GM08714 (cell line): ENCODE results near the gene ODAPH.

Source experiments
- H3K4me3 ChIP-seq: fragments of 200-500 bp; sonication (Bioruptor generic); 2 replicates; pipeline ENCODE4 v1.5.1; 2014; ENCODE audit warnings: mild to moderate bottlenecking, low read length, inconsistent platforms
- ZNF274 ChIP-seq: IDR thresholded peaks from 2 replicates; pipeline ENCODE4 v1.6.1; 2012; ENCODE audit warnings: mild to moderate bottlenecking, low read depth, low read length

The ODAPH gene

DNA sequence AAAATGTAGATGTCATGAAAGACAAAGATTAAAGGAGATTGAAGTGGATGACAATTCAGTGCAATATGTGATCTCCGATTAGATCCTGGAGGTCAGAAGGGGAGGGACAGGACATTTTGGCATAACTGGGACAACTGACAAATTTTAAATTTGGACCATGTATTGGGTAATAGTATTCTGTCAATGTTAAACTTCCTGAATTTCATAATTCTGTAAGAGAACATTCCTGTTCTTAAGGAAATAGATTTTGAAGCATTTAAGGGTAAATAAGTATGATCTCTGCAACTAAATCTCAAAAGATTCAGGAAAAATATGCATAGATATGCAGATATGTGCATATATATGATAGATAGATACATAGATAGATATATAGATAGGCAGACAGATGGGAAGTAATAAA is 11.0 kb downstream of the ODAPH start:
- TF ChIP-seq ZNF274: no peak
- no peak overlapping the region for H3K4me3 ChIP-seq

DNA sequence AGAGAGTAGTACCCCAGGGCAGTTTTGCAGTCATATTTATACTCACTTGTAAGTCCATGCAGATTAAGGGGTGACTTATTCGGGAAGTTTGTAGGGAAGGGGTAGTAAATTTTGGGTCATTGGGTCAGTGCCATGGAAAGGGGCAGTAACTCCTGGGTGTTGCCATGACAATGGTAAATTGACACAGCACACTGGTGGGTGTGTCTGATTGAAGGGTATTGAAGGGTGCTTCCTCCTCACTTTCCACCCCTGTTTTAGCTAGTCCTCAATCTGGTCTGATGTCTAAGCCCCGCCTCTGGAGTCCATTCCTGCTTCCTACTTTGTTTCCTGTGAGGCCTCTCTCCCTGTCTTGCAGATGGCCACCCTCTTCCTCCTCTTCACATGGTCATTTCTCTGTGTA is 11.9 kb downstream of the ODAPH start:
- TF ChIP-seq ZNF274: no peak
- no peak overlapping the region for H3K4me3 ChIP-seq

DNA sequence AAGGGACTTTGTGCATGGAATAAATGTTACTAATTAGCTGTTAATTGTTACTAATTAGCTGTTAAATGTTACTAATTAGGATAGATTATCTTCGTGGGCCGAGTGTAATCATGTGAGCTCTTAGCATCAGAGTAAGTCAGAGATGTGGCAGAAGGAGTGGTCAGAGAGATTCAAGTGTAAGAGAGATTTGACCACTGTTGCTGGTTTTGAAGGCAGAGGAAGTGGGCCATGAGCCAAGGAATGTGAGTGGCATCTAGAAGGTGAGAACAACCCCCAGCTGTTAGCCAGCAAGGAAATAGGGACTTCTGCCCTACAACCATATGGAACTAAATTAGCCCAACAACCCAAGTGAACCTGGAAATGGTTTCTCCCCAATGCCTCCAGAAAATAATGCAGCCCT is 28.2 kb downstream of the ODAPH start:
- no peak overlapping the region for H3K4me3 ChIP-seq
- TF ChIP-seq ZNF274: no peak

DNA sequence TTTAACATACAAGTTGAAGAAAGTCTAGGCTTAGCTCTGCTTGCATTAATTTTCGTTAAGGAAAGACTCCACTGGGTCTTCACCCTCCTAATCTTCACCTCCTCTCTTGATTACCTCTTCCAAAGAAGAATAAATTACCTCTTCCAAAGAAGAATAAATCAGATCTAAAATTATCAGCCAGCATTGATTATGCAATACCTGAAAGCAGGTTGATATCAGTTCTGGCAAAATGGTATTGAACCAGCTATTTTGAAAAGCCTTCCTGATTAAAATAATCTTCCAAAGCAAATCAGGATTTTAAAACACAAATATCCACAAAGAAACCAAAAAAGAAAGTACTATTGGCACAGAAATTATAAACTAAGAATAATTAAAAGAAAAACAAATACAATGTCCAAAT is 37.5 kb downstream of the ODAPH start:
- no peak for TF ChIP-seq ZNF274
- no peak overlapping the region for H3K4me3 ChIP-seq

DNA sequence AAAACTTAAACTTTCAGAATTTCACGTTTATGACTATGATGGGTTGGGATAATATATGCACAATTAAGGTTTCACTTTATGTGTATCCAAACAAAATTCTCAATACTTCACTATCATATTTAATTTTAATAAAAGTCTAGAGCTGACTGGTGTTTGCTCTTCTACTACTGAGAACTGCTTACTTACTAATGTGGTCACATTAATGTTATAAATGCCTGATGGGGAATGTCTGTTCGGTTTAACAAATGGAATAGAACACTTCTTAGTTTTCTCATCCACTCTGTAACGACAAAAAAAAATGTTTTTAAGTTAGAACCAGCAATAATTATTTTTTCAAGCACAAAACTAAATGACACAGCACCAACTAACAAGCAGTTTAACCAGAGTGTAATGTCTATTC is 40.2 kb downstream of the ODAPH start:
- no peak for TF ChIP-seq ZNF274

DNA sequence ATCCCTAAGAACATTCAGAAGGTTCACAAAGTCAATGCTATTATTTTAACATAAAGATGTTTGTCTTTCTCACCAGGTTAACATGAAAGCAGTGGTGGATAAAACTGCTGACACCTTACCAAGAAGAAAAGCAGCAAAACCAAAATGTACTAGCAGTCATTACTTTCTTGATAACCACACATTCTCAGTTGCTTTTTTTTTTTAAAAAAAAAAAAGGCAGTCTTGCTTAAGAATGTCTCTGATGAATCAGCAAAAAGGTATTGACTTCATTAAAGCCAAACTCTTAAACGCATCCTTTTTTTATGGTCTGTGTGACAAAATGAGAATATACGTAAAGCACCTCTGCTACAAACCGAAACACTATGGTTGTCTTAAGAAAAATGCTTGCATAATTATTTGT is 42.5 kb downstream of the ODAPH start:
- no peak overlapping the region for H3K4me3 ChIP-seq

More for the DNA sequence above, 40.2 kb downstream of the ODAPH start:
- no peak overlapping the region for H3K4me3 ChIP-seq

DNA sequence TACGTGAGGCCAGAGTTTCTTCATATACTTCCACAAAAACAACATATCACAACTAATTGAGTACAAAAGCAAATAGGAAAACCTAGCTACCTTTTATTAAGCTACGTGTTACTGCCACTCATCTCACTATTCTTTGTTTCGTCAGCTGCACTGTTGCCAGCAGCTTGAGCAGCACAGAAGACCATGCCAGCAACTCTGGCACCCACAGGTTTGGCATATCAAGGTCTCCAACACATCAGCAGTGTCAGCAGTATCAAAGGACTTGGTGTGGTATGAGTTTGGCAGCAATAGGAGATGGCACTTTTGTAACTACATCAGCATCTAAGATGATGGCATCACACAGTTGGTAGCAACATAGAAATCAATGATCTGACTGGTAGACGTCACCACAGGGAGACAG is 43.8 kb downstream of the ODAPH start:
- H3K4me3 ChIP-seq: no peak overlapping the region
- no peak for TF ChIP-seq ZNF274

More for the DNA sequence above, 42.5 kb downstream of the ODAPH start:
- no peak for TF ChIP-seq ZNF274

DNA sequence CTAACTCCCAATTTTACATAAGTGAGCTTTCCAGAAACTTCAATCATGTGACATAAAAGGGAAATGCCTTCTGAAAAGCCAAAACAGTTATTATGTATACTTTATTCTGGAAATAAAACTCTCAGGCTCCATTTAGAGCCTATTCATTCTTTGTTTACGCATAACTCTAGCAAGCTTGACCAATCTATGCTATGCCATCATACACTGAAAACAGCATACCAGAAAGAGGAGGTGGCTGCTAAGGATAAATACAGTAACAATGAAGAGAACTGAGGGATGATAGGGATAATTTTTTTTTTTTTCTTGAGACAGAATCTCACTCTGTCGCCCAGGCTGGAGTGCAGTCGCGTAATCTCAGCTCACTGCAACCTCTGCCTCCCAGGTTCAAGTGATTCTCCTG is 50.1 kb downstream of the ODAPH start:
- no peak for TF ChIP-seq ZNF274
- no peak overlapping the region for H3K4me3 ChIP-seq

DNA sequence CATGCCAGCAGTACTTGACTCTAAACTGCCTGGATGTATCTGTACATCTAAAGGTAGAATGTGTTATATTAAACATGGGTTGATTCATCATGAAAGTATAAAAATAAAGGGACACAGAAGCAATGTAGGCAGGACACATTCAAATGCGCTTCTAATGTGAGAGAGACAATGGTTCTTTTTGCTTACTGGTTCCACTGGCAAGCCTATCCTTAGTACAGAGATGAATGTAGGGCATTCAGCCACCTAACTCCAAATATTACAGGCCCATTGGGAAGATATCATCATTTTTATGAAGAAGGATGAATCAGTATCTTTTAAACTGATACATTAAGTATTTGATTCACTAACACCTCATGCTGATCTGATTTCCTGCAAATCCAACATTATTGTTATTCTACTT is 56.4 kb downstream of the ODAPH start:
- no peak overlapping the region for H3K4me3 ChIP-seq

More for the DNA sequence above, 56.4 kb downstream of the ODAPH start:
- TF ChIP-seq ZNF274: no peak
